ENCODE measurements around the gene LPO.

Gene LPO

DNA sequence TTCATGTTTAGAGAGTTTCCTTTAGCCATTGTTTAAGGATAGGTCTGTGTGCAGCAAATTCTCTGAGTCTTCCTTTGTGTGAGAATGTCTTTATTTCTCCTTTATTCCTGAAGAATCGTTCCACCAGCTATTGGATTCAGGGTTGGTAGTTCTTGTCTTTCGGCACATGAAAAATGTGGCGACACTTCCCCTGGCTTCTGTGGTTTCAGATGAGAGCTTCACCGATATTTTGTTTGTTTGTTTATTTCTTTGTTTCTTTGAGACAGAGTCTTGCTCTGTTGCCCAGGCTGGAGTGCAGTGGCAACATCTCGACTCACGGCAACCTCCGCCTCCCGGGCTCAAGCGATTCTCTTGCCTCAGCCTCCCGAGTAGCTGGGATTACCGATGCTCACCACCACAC lies 23.8 kb downstream of the LPO start:
- H3K4me1 ChIP-seq (ENCODE audit: insufficient read depth, low read length) = no peaks in the 10 kb centered on the region
- H3K27ac ChIP-seq (ENCODE audit: low read depth, low read length) = no peak overlapping the region
- peaks cover 60% of the 10 kb centered on the region for H3K27me3 ChIP-seq (ENCODE audit: insufficient read depth, low read length)
- WGBS = 94% methylated on average over 10 of the region's 11 CpGs
- no peaks in the 10 kb centered on the region for H3K9me3 ChIP-seq (ENCODE audit: insufficient read depth, low read depth, low read length)
- no peaks in the 10 kb centered on the region for H3K36me3 ChIP-seq (ENCODE audit: insufficient read depth, low read length)
- no peak overlapping the region for H3K9ac ChIP-seq (ENCODE audit: low read depth, low read length)
- no peak overlapping the region for H3K4me3 ChIP-seq (ENCODE audit: low read length)

DNA sequence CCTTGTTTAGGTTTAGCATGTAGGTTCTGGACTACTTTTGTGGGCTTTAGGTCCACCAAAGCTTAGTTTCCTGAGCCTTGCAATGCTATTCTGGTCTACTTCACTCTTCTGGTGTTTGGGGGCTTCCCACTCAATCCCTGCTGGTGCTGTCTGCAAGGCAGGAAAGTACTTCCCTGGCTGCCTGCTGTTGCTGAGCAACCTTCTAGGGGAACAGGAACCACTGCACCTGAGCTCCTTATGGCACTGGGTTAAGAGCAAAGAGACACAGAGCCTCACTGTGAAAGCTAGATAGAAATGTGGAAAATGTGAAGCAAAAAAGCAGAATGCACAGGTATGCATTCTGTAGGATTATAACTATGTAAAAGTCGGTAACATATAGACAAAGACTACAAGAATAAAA lies 25.4 kb downstream of the LPO start:
- no peaks in the 10 kb centered on the region for H3K4me1 ChIP-seq (ENCODE audit: insufficient read depth, low read length)
- H3K9ac ChIP-seq (ENCODE audit: low read depth, low read length) = no peak overlapping the region
- no peaks in the 10 kb centered on the region for H3K9me3 ChIP-seq (ENCODE audit: insufficient read depth, low read depth, low read length)
- no CpG with 5 or more reads among the region's 1 CpG for WGBS
- no peak overlapping the region for H3K27ac ChIP-seq (ENCODE audit: low read depth, low read length)
- peaks cover 47% of the 10 kb centered on the region for H3K27me3 ChIP-seq (ENCODE audit: insufficient read depth, low read length)
- H3K4me3 ChIP-seq (ENCODE audit: low read length) = no peak overlapping the region
- no peaks in the 10 kb centered on the region for H3K36me3 ChIP-seq (ENCODE audit: insufficient read depth, low read length)

DNA sequence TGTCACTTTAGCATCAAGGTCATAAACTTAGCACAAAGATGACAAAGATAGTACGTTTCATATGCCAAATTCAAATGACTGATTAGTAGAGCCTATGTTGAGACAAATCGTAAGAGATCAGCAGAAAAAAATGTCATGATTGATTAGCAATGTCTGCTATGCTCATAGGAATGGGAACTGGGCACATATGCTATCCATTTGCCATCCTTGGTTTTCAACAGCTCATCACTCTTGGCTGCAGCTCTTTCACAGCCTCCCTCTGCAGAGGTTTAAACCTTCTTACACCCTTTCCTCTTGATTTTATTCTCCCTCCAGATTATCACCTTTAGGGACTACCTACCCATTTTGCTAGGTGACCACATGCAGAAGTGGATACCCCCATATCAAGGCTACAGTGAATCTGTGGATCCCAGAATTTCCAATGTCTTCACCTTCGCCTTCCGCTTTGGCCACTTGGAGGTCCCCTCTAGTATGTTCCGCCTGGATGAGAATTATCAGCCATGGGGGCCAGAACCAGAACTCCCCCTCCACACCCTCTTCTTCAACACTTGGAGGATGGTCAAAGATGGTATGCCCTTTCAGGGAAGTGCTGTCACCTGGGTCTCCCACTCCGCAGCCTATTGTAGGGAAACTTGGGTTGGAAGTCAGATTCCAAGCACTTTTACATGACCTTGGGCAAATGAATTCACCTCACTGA lies 26.2 kb downstream of the LPO start:
- Histone ChIP-seq H3K9me3 (ENCODE audit: insufficient read depth, low read depth, low read length) (no peaks in the 10 kb centered on the region), H3K27ac (ENCODE audit: low read depth, low read length) (no peak overlapping the region), H3K4me3 (ENCODE audit: low read length) (no peak overlapping the region), H3K36me3 (ENCODE audit: insufficient read depth, low read length) (no peaks in the 10 kb centered on the region), H3K4me1 (ENCODE audit: insufficient read depth, low read length) (no peaks in the 10 kb centered on the region), H3K9ac (ENCODE audit: low read depth, low read length) (no peak overlapping the region), H3K27me3 (ENCODE audit: insufficient read depth, low read length) (peaks cover 39% of the 10 kb centered on the region)
- WGBS = 84% methylated on average over 6 of the region's 6 CpGs

DNA sequence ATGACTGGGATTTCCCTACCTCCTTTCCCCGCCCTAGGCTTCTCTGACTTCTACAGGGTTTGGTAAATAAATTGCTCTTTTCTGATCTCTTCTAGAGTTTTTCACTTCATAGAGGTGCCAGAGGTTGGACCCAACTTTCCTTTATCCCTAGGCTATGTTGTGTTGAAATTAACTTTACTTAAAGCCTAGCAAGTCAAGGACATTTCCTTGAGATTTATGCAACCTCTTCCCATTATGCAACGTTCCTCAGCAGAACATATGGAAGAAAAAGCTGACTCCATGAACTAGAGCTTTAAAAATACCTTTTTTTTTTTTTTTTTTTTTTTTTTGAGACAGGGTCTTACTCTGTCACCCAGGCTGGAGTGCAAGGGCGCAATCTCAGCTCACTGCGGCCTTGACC lies 26.9 kb downstream of the LPO start:
- Histone ChIP-seq H3K9me3 (ENCODE audit: insufficient read depth, low read depth, low read length) (no peaks in the 10 kb centered on the region), H3K36me3 (ENCODE audit: insufficient read depth, low read length) (no peaks in the 10 kb centered on the region), H3K27me3 (ENCODE audit: insufficient read depth, low read length) (peaks cover 33% of the 10 kb centered on the region), H3K4me1 (ENCODE audit: insufficient read depth, low read length) (no peaks in the 10 kb centered on the region), H3K27ac (ENCODE audit: low read depth, low read length) (no peak overlapping the region), H3K4me3 (ENCODE audit: low read length) (no peak overlapping the region), H3K9ac (ENCODE audit: low read depth, low read length) (no peak overlapping the region)
- 80% methylated on average over 3 of the region's 4 CpGs for WGBS

DNA sequence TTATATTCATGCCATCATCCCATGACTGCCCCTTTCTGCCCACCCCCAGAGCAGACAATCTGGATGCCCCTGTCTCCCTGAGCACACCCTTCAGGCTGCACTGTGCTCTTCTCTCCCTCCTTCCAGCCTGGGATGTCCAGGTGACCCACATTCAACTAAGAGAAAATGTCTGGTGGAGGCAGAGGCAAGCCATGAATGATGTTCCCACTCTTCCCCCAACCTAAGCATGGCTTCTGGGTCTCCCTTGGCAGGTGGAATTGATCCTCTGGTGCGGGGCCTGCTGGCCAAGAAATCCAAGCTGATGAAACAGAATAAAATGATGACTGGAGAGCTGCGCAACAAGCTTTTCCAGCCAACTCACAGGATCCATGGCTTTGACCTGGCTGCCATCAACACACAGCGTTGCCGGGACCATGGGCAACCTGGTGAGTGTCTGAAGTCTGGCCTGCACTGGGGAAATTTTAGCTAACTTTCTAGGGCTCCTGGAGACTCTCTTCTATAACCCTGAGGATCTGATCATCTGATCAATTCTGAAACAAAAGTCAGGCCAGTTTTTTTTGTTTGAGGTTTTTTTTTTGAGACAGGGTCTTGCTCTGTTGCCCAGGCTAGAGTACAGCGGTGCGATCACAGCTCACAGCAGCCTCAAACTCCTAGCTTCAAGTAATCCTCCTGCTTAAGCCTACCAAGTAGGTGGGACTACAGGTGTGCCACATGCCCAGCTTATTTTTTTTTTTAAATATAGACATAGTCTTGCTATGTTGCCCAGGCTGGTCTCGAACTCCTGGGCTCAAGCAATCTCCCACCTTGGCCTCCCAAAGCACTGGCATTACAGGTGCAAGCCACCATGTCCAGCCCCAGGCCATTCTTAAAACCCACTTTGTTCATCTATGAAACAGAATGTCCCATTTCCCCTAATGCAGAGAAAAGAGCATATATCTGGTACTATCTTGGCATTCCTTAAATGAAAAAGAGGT lies 27.8 kb downstream of the LPO start:
- 94% methylated on average over 7 of the region's 7 CpGs for WGBS
- H3K27me3 ChIP-seq (ENCODE audit: insufficient read depth, low read length) = peaks cover 24% of the 10 kb centered on the region

DNA sequence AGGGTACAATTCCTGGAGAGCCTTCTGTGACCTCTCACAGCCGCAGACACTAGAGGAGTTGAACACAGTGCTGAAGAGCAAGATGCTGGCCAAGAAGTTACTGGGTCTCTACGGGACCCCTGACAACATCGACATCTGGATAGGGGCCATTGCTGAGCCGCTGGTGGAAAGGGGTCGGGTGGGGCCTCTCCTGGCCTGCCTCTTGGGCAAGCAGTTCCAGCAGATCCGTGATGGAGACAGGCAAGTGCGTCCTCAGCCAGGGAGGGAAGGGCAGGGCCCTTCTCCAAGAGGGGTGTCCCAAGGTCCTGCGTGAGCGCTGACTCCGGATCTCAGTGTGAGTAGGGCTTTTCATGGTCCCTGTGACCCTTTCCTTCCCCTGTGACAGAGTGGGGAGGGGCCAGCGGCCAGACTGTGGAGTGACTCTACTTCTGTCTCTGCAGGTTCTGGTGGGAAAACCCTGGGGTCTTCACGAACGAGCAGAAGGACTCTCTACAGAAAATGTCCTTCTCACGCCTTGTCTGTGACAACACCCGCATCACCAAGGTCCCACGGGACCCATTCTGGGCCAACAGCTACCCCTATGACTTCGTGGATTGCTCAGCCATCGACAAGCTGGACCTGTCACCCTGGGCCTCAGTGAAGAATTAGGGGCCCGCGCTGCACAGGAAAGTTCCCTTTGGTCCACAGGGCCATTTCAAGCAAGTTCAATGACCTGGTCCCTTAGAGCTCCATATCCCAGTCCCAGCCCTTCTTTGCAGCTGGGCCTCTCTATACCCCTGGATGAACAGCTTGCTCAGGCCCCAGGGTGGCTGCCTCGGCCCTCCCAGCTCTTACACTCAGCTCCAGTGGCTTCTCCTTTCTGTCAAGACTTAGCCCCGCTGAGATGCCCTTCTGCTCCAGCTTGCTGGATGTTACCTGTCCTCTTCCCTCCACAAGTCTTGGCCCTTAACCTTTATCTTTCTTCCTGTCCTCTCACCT lies 29.3 kb downstream of the LPO start:
- H3K36me3 ChIP-seq (ENCODE audit: insufficient read depth, low read length) = no peaks in the 10 kb centered on the region
- no peaks in the 10 kb centered on the region for H3K9me3 ChIP-seq (ENCODE audit: insufficient read depth, low read depth, low read length)
- H3K9ac ChIP-seq (ENCODE audit: low read depth, low read length) = no peak overlapping the region
- H3K27ac ChIP-seq (ENCODE audit: low read depth, low read length) = no peak overlapping the region
- H3K27me3 ChIP-seq (ENCODE audit: insufficient read depth, low read length) = peaks cover 12% of the 10 kb centered on the region; the same call in 1 of the 2 replicates
- WGBS = 93% methylated on average over 22 of the region's 22 CpGs
- H3K4me3 ChIP-seq (ENCODE audit: low read length) = no peak overlapping the region
- no peaks in the 10 kb centered on the region for H3K4me1 ChIP-seq (ENCODE audit: insufficient read depth, low read length)

More for the DNA sequence above, 27.8 kb downstream of the LPO start:
- H3K4me3 ChIP-seq (ENCODE audit: low read length) = no peak overlapping the region
- H3K9ac ChIP-seq (ENCODE audit: low read depth, low read length) = no peak overlapping the region
- H3K27ac ChIP-seq (ENCODE audit: low read depth, low read length) = no peak overlapping the region
- no peaks in the 10 kb centered on the region for H3K36me3 ChIP-seq (ENCODE audit: insufficient read depth, low read length)
- H3K4me1 ChIP-seq (ENCODE audit: insufficient read depth, low read length) = no peaks in the 10 kb centered on the region
- no peaks in the 10 kb centered on the region for H3K9me3 ChIP-seq (ENCODE audit: insufficient read depth, low read depth, low read length)

DNA sequence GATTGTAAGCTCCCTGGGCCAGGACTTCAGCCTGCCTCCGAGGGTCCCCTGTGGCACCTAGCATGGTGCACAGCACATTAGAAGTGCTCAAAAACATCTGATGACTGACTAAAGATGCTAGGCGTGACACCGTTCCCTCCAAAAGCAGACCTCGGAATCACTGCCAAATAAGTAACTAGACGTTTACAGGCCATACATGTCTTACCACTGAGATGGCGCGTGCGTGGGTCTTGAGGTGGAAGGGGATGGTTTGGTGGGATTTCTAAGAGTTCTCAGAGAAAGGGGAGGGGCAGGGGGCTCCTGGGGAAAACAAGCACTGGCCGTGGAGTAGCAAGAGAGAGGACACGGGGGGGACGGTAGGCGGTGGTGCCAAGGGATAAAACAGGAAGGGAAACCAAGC lies 29.9 kb downstream of the LPO start:
- WGBS = 92% methylated on average over 12 of the region's 12 CpGs
- no peaks in the 10 kb centered on the region for H3K36me3 ChIP-seq (ENCODE audit: insufficient read depth, low read length)
- peaks cover 9% of the 10 kb centered on the region; the same call in 1 of the 2 replicates for H3K27me3 ChIP-seq (ENCODE audit: insufficient read depth, low read length)

DNA sequence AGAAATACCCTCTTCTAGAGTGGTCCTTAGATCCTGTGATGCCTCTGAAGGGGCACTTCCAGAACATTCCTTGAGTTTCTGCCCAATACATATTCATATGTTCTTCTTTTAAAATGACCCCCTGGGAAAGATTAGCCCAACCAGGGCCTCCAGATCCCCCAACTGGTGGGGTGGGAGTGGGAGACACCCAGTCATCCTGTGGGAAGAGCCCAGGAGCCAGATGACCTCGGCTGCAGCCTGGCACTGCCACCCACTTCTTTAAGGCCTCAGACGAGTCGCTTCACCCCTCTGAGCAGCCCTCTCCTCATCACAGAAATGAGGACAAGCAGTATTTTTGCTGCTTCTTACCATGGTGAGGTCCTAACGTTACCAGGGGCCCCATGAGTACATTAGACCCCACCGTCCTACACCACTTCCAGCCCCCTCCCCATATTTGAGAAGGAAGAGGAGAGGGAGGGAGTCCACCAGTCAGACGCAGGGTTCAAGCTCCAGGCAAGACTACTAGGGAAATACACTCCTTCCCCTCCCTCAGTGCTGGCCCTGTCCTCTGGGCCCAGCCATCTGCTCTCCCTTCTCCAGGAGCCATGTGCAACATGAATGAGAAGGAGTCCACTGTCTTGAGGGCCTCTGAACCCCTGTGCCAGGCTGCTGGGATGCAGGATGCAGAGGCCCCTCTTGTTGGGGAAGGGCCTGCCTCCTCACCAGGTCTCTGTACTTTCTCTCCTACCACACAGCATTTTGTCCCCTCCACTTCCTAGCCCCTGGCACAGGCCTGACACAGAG lies 30.6 kb downstream of the LPO start:
- Histone ChIP-seq H3K27me3 (ENCODE audit: insufficient read depth, low read length) (peaks cover 9% of the 10 kb centered on the region; the same call in 1 of the 2 replicates), H3K9me3 (ENCODE audit: insufficient read depth, low read depth, low read length) (no peaks in the 10 kb centered on the region), H3K4me3 (ENCODE audit: low read length) (no peak overlapping the region), H3K9ac (ENCODE audit: low read depth, low read length) (no peak overlapping the region), H3K36me3 (ENCODE audit: insufficient read depth, low read length) (no peaks in the 10 kb centered on the region), H3K4me1 (ENCODE audit: insufficient read depth, low read length) (no peaks in the 10 kb centered on the region), H3K27ac (ENCODE audit: low read depth, low read length) (no peak overlapping the region)
- 89% methylated on average over 5 of the region's 6 CpGs for WGBS

More for the DNA sequence above, 29.9 kb downstream of the LPO start:
- Histone ChIP-seq H3K4me1 (ENCODE audit: insufficient read depth, low read length) (no peaks in the 10 kb centered on the region), H3K9me3 (ENCODE audit: insufficient read depth, low read depth, low read length) (no peaks in the 10 kb centered on the region), H3K4me3 (ENCODE audit: low read length) (no peak overlapping the region), H3K9ac (ENCODE audit: low read depth, low read length) (no peak overlapping the region), H3K27ac (ENCODE audit: low read depth, low read length) (no peak overlapping the region)

DNA sequence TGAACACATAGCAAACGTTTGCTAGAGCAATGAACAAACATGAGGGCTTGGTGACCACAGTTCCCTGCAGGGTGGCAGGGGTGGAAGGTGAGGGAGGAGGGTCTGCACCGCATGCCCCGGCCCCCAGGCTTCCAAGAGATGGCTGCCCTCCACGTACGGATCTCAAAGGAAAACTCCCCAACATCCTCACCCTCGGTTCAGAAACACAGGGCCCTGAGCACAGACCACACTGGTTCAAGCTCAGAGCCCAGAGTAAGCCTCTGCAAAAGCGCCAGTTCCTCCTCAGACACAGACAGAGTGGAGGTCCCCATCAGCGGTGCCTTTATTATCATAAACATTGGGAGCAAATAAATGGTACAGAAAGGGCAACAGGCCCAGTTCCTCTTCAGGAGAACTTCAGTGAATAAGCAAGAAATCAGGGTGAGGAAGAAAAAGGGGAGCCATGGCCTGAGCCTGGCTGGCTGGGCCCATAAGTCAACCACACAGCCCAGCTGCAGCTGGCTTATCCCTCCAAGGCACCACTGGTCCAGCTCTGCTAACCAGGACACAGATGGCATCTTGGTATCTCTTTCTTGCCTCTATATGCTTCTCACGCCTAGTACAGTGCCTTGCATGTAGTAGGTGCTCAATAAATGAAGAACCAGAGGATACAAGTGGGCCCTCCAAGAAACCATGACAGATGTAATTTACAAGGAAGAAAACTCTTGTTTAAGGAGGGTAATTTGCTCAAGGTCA lies 31.3 kb downstream of the LPO start:
- Histone ChIP-seq H3K9me3 (ENCODE audit: insufficient read depth, low read depth, low read length) (no peaks in the 10 kb centered on the region), H3K4me3 (ENCODE audit: low read length) (no peak overlapping the region), H3K9ac (ENCODE audit: low read depth, low read length) (no peak overlapping the region), H3K27me3 (ENCODE audit: insufficient read depth, low read length) (peaks cover 3% of the 10 kb centered on the region; the same call in 1 of the 2 replicates), H3K27ac (ENCODE audit: low read depth, low read length) (no peak overlapping the region), H3K36me3 (ENCODE audit: insufficient read depth, low read length) (no peaks in the 10 kb centered on the region), H3K4me1 (ENCODE audit: insufficient read depth, low read length) (no peaks in the 10 kb centered on the region)
- WGBS = 90% methylated on average over 9 of the region's 9 CpGs

Data from HUES64 (cell line).